Uterus (tissue), 2 donors: ENCODE results near the gene FUT4.

Experiments used
- POLR2A ChIP-seq, 2 donors: fragments of 450-650 bp; IDR thresholded peaks; one replicate each; pipeline ENCODE4 v1.6.1; 2016; ENCODE audit warnings: antibody characterized with exemption in 2 of 2, mild to moderate bottlenecking in 1 of 2, moderate library complexity in 1 of 2
- TF ChIP-seq, protein P1 (sequence below), 4 experiments: fragments of 200-600 bp in 2 of 4; fragments of 450-650 bp in 2 of 4; sonication (generic) in 2 of 4; IDR thresholded peaks; one replicate each; pipeline ENCODE4 v1.5.1; 2016 to 2019; ENCODE audit warnings: antibody characterized with exemption in 4 of 4, mild to moderate bottlenecking in 2 of 4, moderate library complexity in 1 of 4

DNA sequence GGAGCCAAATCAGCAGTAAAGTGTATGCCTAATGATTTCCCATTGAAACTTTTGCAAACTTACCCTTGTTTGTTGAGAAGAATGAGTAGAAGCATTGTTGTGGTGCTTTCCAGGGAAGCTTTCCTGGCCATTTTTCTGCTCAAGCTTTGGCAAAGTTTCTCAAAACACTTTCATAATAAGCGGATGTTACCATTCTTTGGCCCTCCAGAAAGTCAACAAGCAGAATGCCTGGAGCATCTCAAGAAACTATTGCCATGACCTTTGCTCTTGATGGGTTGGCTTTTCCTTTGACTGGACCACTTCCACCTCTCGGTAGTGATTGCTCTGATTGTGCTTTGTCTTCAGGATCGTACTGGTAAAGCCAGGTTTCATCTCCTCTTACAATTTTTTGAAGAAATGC is 34.1 kb downstream of the FUT4 start:
- TF ChIP-seq, protein P1, sequence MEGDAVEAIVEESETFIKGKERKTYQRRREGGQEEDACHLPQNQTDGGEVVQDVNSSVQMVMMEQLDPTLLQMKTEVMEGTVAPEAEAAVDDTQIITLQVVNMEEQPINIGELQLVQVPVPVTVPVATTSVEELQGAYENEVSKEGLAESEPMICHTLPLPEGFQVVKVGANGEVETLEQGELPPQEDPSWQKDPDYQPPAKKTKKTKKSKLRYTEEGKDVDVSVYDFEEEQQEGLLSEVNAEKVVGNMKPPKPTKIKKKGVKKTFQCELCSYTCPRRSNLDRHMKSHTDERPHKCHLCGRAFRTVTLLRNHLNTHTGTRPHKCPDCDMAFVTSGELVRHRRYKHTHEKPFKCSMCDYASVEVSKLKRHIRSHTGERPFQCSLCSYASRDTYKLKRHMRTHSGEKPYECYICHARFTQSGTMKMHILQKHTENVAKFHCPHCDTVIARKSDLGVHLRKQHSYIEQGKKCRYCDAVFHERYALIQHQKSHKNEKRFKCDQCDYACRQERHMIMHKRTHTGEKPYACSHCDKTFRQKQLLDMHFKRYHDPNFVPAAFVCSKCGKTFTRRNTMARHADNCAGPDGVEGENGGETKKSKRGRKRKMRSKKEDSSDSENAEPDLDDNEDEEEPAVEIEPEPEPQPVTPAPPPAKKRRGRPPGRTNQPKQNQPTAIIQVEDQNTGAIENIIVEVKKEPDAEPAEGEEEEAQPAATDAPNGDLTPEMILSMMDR (IDR thresholded peaks at IDR 0.05) = no peak
- no peak for TF ChIP-seq POLR2A (IDR thresholded peaks at IDR 0.05)
